Esophagus squamous epithelium (tissue), 5 donors: ENCODE results near the gene RAB11FIP3. TPM values are rescaled to one million over a fixed set of nuclear protein-coding genes. Genes with fewer than 3 reads are reported as not detected.
A peak's percentile ranks its signal among the peaks of the same experiment; 100 is the strongest.

ENCODE experiments used
- DNase-seq: peaks from one replicate; lab custom pipeline; 2025; lab: John Stamatoyannopoulos, UW
- H3K27ac ChIP-seq, 4 donors: fragments of 200-600 bp; sonication (generic); one replicate each; pipeline ENCODE4 v1.5.1; 2016 to 2019; ENCODE audit warnings: mild to moderate bottlenecking in 1 of 4
- H3K27me3 ChIP-seq, 4 donors: fragments of 200-600 bp; sonication (generic); 1 replicate in 3 of 4; 2 replicates in 1 of 4; pipeline versions ENCODE4 v1.5.1 to v1.6.0; 2017 to 2021; ENCODE audit warnings: antibody characterized with exemption in 1 of 4
- H3K36me3 ChIP-seq, 3 donors: fragments of 200-600 bp; sonication (generic); one replicate each; pipeline ENCODE4 v1.5.1; 2016 to 2019
- H3K4me1 ChIP-seq, 3 donors: fragments of 200-600 bp; sonication (generic); one replicate each; pipeline ENCODE4 v1.5.1; 2017 to 2019
- H3K4me3 ChIP-seq, 4 donors: fragments of 200-600 bp; sonication (generic); 1 replicate in 3 of 4; 2 replicates in 1 of 4; pipeline ENCODE4 v1.5.1; 2016 to 2019; ENCODE audit warnings: mild to moderate bottlenecking in 2 of 4, moderate library complexity in 1 of 4
- H3K9me3 ChIP-seq, 3 donors: fragments of 200-600 bp; sonication (generic); one replicate each; pipeline ENCODE4 v1.5.1; 2016 to 2019
- CTCF ChIP-seq, 6 experiments: fragments of 450-650 bp in 4 of 6; fragments of 200-600 bp in 2 of 6; sonication (generic) in 2 of 6; IDR thresholded peaks; one replicate each; pipeline ENCODE4 v1.5.1; 2016 to 2019; ENCODE audit warnings: antibody characterized with exemption in 6 of 6, mild to moderate bottlenecking in 4 of 6, moderate library complexity in 4 of 6
- POLR2A ChIP-seq, 4 donors: fragments of 450-650 bp; IDR thresholded peaks; one replicate each; pipeline ENCODE4 v1.6.1; 2017; ENCODE audit warnings: antibody characterized with exemption in 4 of 4, mild to moderate bottlenecking in 4 of 4, moderate library complexity in 3 of 4
- WGBS, 2 donors: methylation state at CpG; one replicate each; pipeline ENCODE4 v1.1.5; 2018; 5-methylcytosine and 5-hydroxymethylcytosine counted together
- intact Hi-C: fragments of 100-400 bp; cut with DNase I; formaldehyde crosslinking; loops from one replicate; pipeline ENCODE4 v1.15.0; 2022
- total RNA-seq, 4 donors: library from RNA; depleted of rRNA; stranded (reverse); fragments of >200 nt; gene quantifications; one replicate each; pipeline ENCODE4 v1.1.0, GENCODE V29; 2016
- donor health status: DM: yes; HTN: yes; CAD: no.

RAB11FIP3 gene
- total RNA-seq, 4 donors from 2014 or later, result 8.0 to 25.6 (median 10.1) TPM

- DNase-seq, result no peak
- no peaks in the 10 kb centered on the region for H3K27me3 ChIP-seq
- peaks cover 0 to 96% (median 3%) of the 10 kb centered on the region in 3 donors for H3K36me3 ChIP-seq
- intact Hi-C loops, result no loop called here
- 83% methylated on average over 6 of the region's 51 CpGs; no CpG with 5 or more reads in 1 of the 2 donors for WGBS, 2 donors
- no peaks in the 10 kb centered on the region for H3K9me3 ChIP-seq
- H3K27ac ChIP-seq, result no peak overlapping the region
- H3K4me3 ChIP-seq, result no peak overlapping the region
- H3K4me1 ChIP-seq, result peaks cover 0 to 19% (median 0%) of the 10 kb centered on the region in 3 donors
- TF ChIP-seq CTCF (IDR thresholded peaks at IDR 0.05), result no peak
- TF ChIP-seq POLR2A (IDR thresholded peaks at IDR 0.05), result no peak
These were observed 118.1 kb downstream of the RAB11FIP3 start for GRCh38 chr16:543301-544164.

GRCh38 chr16:544517-544916, 119.1 kb downstream of the RAB11FIP3 start:
- H3K27ac ChIP-seq, result no peak overlapping the region
- peaks cover under 1 to 96% (median 3%) of the 10 kb centered on the region in 3 donors for H3K36me3 ChIP-seq
- H3K4me3 ChIP-seq, result no peak overlapping the region
- H3K9me3 ChIP-seq, result no peaks in the 10 kb centered on the region
- DNase-seq, result no peak
- peaks cover 0 to 19% (median 0%) of the 10 kb centered on the region in 3 donors for H3K4me1 ChIP-seq
- 80 to 90% methylated on average over 4 to 31 of the region's 46 CpGs for WGBS, 2 donors
- no peak for TF ChIP-seq CTCF (IDR thresholded peaks at IDR 0.05)
- no peak for TF ChIP-seq POLR2A (IDR thresholded peaks at IDR 0.05)
- intact Hi-C loops, result no loop called here
- no peaks in the 10 kb centered on the region for H3K27me3 ChIP-seq

GRCh38 chr16:546909-547770, 121.7 kb downstream of the RAB11FIP3 start:
- Histone ChIP-seq H3K27ac (no peak overlapping the region), H3K4me1 (peaks cover 0 to 19% (median 0%) of the 10 kb centered on the region in 3 donors), H3K36me3 (peaks cover 8 to 94% (median 16%) of the 10 kb centered on the region in 3 donors), H3K9me3 (no peaks in the 10 kb centered on the region), H3K4me3 (peak overlapping the region in 2 of 4 donors; percentile 26 to 29), H3K27me3 (no peaks in the 10 kb centered on the region)
- TF ChIP-seq CTCF (IDR thresholded peaks at IDR 0.05) (peak in 5 of 6 experiments; percentile 43 to 66 (median 57)), POLR2A (IDR thresholded peaks at IDR 0.05) (no peak)
- intact Hi-C loops, result no loop called here
- 40 to 80% methylated on average over 2 to 11 of the region's 60 CpGs for WGBS, 2 donors
- DNase-seq, result no peak

- intact Hi-C loops, result no loop called here
- peaks cover 0 to 19% (median 0%) of the 10 kb centered on the region in 3 donors for H3K4me1 ChIP-seq
- H3K27ac ChIP-seq, result no peak overlapping the region
- no peaks in the 10 kb centered on the region for H3K9me3 ChIP-seq
- no peaks in the 10 kb centered on the region for H3K27me3 ChIP-seq
- 100% methylated on average over 2 of the region's 21 CpGs; no CpG with 5 or more reads in 1 of the 2 donors for WGBS, 2 donors
- TF ChIP-seq CTCF (IDR thresholded peaks at IDR 0.05) (no peak), POLR2A (IDR thresholded peaks at IDR 0.05) (no peak)
- DNase-seq, result no peak
- H3K4me3 ChIP-seq, result no peak overlapping the region
- H3K36me3 ChIP-seq, result peaks cover 15 to 94% (median 22%) of the 10 kb centered on the region in 3 donors
These were observed 123.1 kb downstream of the RAB11FIP3 start for GRCh38 chr16:548586-548985.
